Natural killer cell treated with Interleukin-12 subunit alpha and Interleukin-12 subunit beta and Interleukin-15 and Interleukin-18, amount 100 ng/mL, for 72 hours (primary cell): ENCODE results near the gene ARHGAP25. TPM values are rescaled to one million over a fixed set of nuclear protein-coding genes. Genes with fewer than 3 reads are reported as not detected.

ENCODE experiments used
- total RNA-seq, 2 donors: library from RNA; stranded (reverse); gene quantifications; one replicate each; pipeline ENCODE4 v1.2.3, GENCODE V29; 2022

The ARHGAP25 gene
- total RNA-seq, 2 donors from 2014 or later: 121 to 170 TPM

Other genes with a start within 250 kb of the ARHGAP25 start
- not detected for gene PROKR1, start 91.2 kb upstream of the ARHGAP25 start, total RNA-seq
- not detected for gene BMP10, start 136.6 kb downstream of the ARHGAP25 start, total RNA-seq
- gene GKN2, start 218.1 kb downstream of the ARHGAP25 start, total RNA-seq: not detected
- not detected for gene GKN1, start 239.8 kb downstream of the ARHGAP25 start, total RNA-seq